ENCODE data around the gene ARHGEF7.

Gene ARHGEF7

GRCh38 chr13:111139873-111140561 is 24.9 kb downstream of the ARHGEF7 start:
- no peak for DNase-seq

GRCh38 chr13:111140562-111141105 is 25.5 kb downstream of the ARHGEF7 start:
- DNase-seq = no peak

GRCh38 chr13:111142472-111142871 is 27.4 kb downstream of the ARHGEF7 start:
- DNase-seq = no peak

- DNase-seq = no peak
Observed at GRCh38 chr13:111143865-111144540, 28.9 kb downstream of the ARHGEF7 start.

- no peak for DNase-seq
Observed at GRCh38 chr13:111145071-111145470, 30.0 kb downstream of the ARHGEF7 start.

GRCh38 chr13:111145506-111145905 is 30.4 kb downstream of the ARHGEF7 start:
- DNase-seq = no peak

- DNase-seq = no peak
Observed at GRCh38 chr13:111152844-111153243, 37.7 kb downstream of the ARHGEF7 start.

- DNase-seq = peak; percentile 87
Observed at GRCh38 chr13:111153279-111153976, 38.3 kb downstream of the ARHGEF7 start.

- DNase-seq = no peak
Observed at GRCh38 chr13:111153977-111154332, 38.8 kb downstream of the ARHGEF7 start.

- no peak for DNase-seq
Observed at GRCh38 chr13:111156421-111156820, 41.3 kb downstream of the ARHGEF7 start.

- DNase-seq = no peak
Observed at GRCh38 chr13:111158136-111158805, 43.2 kb downstream of the ARHGEF7 start.

- no peak for DNase-seq
Observed at GRCh38 chr13:111159362-111160320, 44.5 kb downstream of the ARHGEF7 start.

- DNase-seq = no peak
Observed at GRCh38 chr13:111160648-111161047, 45.5 kb downstream of the ARHGEF7 start.

GRCh38 chr13:111161601-111162600 is 46.8 kb downstream of the ARHGEF7 start:
- DNase-seq = no peak

GRCh38 chr13:111165241-111166010 is 50.3 kb downstream of the ARHGEF7 start:
- no peak for DNase-seq

- DNase-seq = no peak
Observed at GRCh38 chr13:111166882-111167675, 52.0 kb downstream of the ARHGEF7 start.

- no peak for DNase-seq
Observed at GRCh38 chr13:111168107-111168506, 53.0 kb downstream of the ARHGEF7 start.

- DNase-seq = no peak
Observed at GRCh38 chr13:111171112-111171511, 56.0 kb downstream of the ARHGEF7 start.

GRCh38 chr13:111171629-111172028 is 56.5 kb downstream of the ARHGEF7 start:
- no peak for DNase-seq

Data from activated gamma-delta T cell (primary cell).